HEK293 (cell line): ENCODE data around the gene TBCCD1.

Source experiments
- CTCF ChIA-PET: fragments of 350-600 bp; formaldehyde crosslinking; extraction: SDS; loops from one replicate; lab custom pipeline; 2021; ENCODE audit warnings: antibody characterized with exemption; lab: Yijun Ruan, JAX
- POLR2A ChIA-PET: fragments of 300-600 bp; formaldehyde crosslinking; extraction: SDS; loops from one replicate; lab custom pipeline; 2020; ENCODE audit warnings: antibody characterized with exemption, inconsistent platforms; lab: Yijun Ruan, JAX
- H3K27ac ChIP-seq: fragments of 200-500 bp; sonication (Bioruptor generic); 2 replicates; pipeline ENCODE4 v1.5.1; 2014; ENCODE audit warnings: low read depth, low read length, control low read depth, inconsistent platforms; ENCODE audit errors: extremely low read depth
- H3K36me3 ChIP-seq, 2 experiments: fragments of 200-500 bp in 1 of 2; sonication (Bioruptor generic) in 1 of 2; 1 replicate in 1 of 2; 2 replicates in 1 of 2; pipeline ENCODE4 v1.5.1; 2014 to 2017; ENCODE audit warnings: inconsistent platforms in 2 of 2, low read length in 2 of 2; ENCODE audit not compliant: control insufficient read depth in 2 of 2, insufficient read depth in 1 of 2
- H3K4me1 ChIP-seq: fragments of 200-500 bp; sonication (Bioruptor generic); 2 replicates; pipeline ENCODE4 v1.5.1; 2014; ENCODE audit warnings: mild to moderate bottlenecking, low read length, inconsistent platforms; ENCODE audit not compliant: control insufficient read depth, insufficient read depth
- H3K4me3 ChIP-seq: 2 replicates; pipeline ENCODE4 v1.5.1; 2011; ENCODE audit warnings: low read depth, mild to moderate bottlenecking, control low read depth, low read length, moderate library complexity
- H3K9me3 ChIP-seq: fragments of 200-500 bp; sonication (Bioruptor generic); 2 replicates; pipeline ENCODE4 v1.5.1; 2014; ENCODE audit warnings: low read depth, low read length, inconsistent platforms; ENCODE audit not compliant: control insufficient read depth, insufficient read depth
- EGR2 ChIP-seq: fragments of 450-650 bp; formaldehyde crosslinking; IDR thresholded peaks from 2 replicates; pipeline ENCODE4 v1.5.1; 2016; ENCODE audit warnings: low read depth, missing biosample characterization, missing genetic modification characterization
- GLIS1 ChIP-seq: fragments of 450-650 bp; formaldehyde crosslinking; IDR thresholded peaks from 2 replicates; pipeline ENCODE4 v1.5.1; 2016; ENCODE audit warnings: missing biosample characterization, missing genetic modification characterization
- PBX3 ChIP-seq: sonication (generic); formaldehyde crosslinking; IDR thresholded peaks from 2 replicates; pipeline ENCODE4 v1.8.1; 2022; ENCODE audit warnings: mild to moderate bottlenecking, moderate library complexity, missing genetic modification reagents
- REST ChIP-seq: fragments of 450-650 bp; formaldehyde crosslinking; IDR thresholded peaks from 2 replicates; pipeline ENCODE4 v1.5.1; 2016; ENCODE audit warnings: missing biosample characterization, missing genetic modification characterization
- SCRT1 ChIP-seq: fragments of 450-650 bp; formaldehyde crosslinking; IDR thresholded peaks from 2 replicates; pipeline ENCODE4 v1.5.1; 2016; ENCODE audit warnings: missing biosample characterization, missing genetic modification characterization, borderline replicate concordance
- ZBTB1 ChIP-seq: fragments of 450-650 bp; formaldehyde crosslinking; IDR thresholded peaks from 2 replicates; pipeline ENCODE4 v1.5.1; 2016; ENCODE audit warnings: missing biosample characterization, missing genetic modification characterization
- ZBTB7A ChIP-seq: fragments of 450-650 bp; formaldehyde crosslinking; IDR thresholded peaks from 2 replicates; pipeline ENCODE4 v1.5.1; 2016; ENCODE audit warnings: low read depth, missing biosample characterization, missing genetic modification characterization
- ZFHX2 ChIP-seq: fragments of 450-650 bp; formaldehyde crosslinking; conservative IDR thresholded peaks from 2 replicates; pipeline ENCODE4 v1.5.1; 2016; ENCODE audit warnings: missing biosample characterization, missing genetic modification characterization
- ZFP69B ChIP-seq: fragments of 450-650 bp; formaldehyde crosslinking; IDR thresholded peaks from 2 replicates; pipeline ENCODE4 v1.5.1; 2016; ENCODE audit warnings: missing biosample characterization, missing genetic modification characterization
- ZNF140 ChIP-seq: fragments of 450-650 bp; formaldehyde crosslinking; IDR thresholded peaks from 2 replicates; pipeline ENCODE4 v1.5.1; 2016; ENCODE audit warnings: missing biosample characterization, missing genetic modification characterization
- ZNF221 ChIP-seq: fragments of 450-650 bp; formaldehyde crosslinking; IDR thresholded peaks from 2 replicates; pipeline ENCODE4 v1.5.1; 2017; ENCODE audit warnings: missing biosample characterization, missing genetic modification characterization, borderline replicate concordance
- ZNF335 ChIP-seq: fragments of 450-650 bp; formaldehyde crosslinking; conservative IDR thresholded peaks from 2 replicates; pipeline ENCODE4 v1.5.1; 2016; ENCODE audit warnings: missing biosample characterization, missing genetic modification characterization
- ZNF391 ChIP-seq: fragments of 450-650 bp; formaldehyde crosslinking; IDR thresholded peaks from 2 replicates; pipeline ENCODE4 v1.5.1; 2016; ENCODE audit warnings: low read depth, missing biosample characterization, missing genetic modification characterization, borderline replicate concordance
- ZNF433 ChIP-seq: fragments of 450-650 bp; formaldehyde crosslinking; IDR thresholded peaks from 2 replicates; pipeline ENCODE4 v1.5.1; 2016; ENCODE audit warnings: missing biosample characterization, missing genetic modification characterization, low read depth
- ZNF677 ChIP-seq: fragments of 450-650 bp; IDR thresholded peaks from 2 replicates; pipeline ENCODE4 v1.5.0; 2018; ENCODE audit warnings: missing biosample characterization, mild to moderate bottlenecking, missing genetic modification characterization, moderate library complexity
- ZNF837 ChIP-seq: fragments of 450-650 bp; formaldehyde crosslinking; IDR thresholded peaks from 2 replicates; pipeline ENCODE4 v1.5.1; 2016; ENCODE audit warnings: missing biosample characterization, missing genetic modification characterization
- TF ChIP-seq, protein P1 (sequence below): fragments of 450-650 bp; formaldehyde crosslinking; IDR thresholded peaks from 2 replicates; pipeline ENCODE4 v1.5.1; 2016; ENCODE audit warnings: missing biosample characterization, missing genetic modification characterization

The TBCCD1 gene

GRCh38 chr3:186513386-186513785, 53.8 kb downstream of the TBCCD1 start:
- Histone ChIP-seq H3K36me3 (no peaks in the 10 kb centered on the region), H3K4me3 (no peak overlapping the region), H3K9me3 (no peaks in the 10 kb centered on the region), H3K27ac (no peak overlapping the region), H3K4me1 (no peaks in the 10 kb centered on the region)
- no peak for TF ChIP-seq ZBTB7A (tag by site-specific recombination)
- no peak for TF ChIP-seq ZNF677 (tag by site-specific recombination)
- TF ChIP-seq ZNF221 (tag by site-specific recombination), result no peak
- TF ChIP-seq, protein P1, sequence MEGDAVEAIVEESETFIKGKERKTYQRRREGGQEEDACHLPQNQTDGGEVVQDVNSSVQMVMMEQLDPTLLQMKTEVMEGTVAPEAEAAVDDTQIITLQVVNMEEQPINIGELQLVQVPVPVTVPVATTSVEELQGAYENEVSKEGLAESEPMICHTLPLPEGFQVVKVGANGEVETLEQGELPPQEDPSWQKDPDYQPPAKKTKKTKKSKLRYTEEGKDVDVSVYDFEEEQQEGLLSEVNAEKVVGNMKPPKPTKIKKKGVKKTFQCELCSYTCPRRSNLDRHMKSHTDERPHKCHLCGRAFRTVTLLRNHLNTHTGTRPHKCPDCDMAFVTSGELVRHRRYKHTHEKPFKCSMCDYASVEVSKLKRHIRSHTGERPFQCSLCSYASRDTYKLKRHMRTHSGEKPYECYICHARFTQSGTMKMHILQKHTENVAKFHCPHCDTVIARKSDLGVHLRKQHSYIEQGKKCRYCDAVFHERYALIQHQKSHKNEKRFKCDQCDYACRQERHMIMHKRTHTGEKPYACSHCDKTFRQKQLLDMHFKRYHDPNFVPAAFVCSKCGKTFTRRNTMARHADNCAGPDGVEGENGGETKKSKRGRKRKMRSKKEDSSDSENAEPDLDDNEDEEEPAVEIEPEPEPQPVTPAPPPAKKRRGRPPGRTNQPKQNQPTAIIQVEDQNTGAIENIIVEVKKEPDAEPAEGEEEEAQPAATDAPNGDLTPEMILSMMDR (tag by site-specific recombination), result no peak
- TF ChIP-seq ZNF335 (tag by site-specific recombination), result no peak
- TF ChIP-seq ZFP69B (tag by site-specific recombination), result no peak
- no peak for TF ChIP-seq ZNF837
- no peak for TF ChIP-seq ZNF433
- TF ChIP-seq ZNF391, result no peak
- TF ChIP-seq GLIS1, result no peak
- no peak for TF ChIP-seq ZNF140
- ChIA-PET CTCF (interaction anchor here (0.7 kb wide), 1 partner anchor 22 kb away, joined by 3 read pairs; no protein-coding TSS in a partner anchor), POLR2A (no interaction called here)

- ChIA-PET POLR2A (no interaction called here), CTCF (interaction anchor here (0.7 kb wide), 1 partner anchor 22 kb away, joined by 3 read pairs; no protein-coding TSS in a partner anchor)
- Histone ChIP-seq H3K36me3 (no peaks in the 10 kb centered on the region), H3K4me1 (no peaks in the 10 kb centered on the region), H3K27ac (no peak overlapping the region), H3K9me3 (no peaks in the 10 kb centered on the region), H3K4me3 (no peak overlapping the region)
- no peak for TF ChIP-seq PBX3 (CRISPR knock-in tag)
- TF ChIP-seq REST, result no peak
- TF ChIP-seq SCRT1, result no peak
- TF ChIP-seq EGR2 (tag by site-specific recombination), result peak; percentile 98
- no peak for TF ChIP-seq ZBTB1
- TF ChIP-seq ZFHX2 (tag by site-specific recombination), result peak; percentile 98
Measured at GRCh38 chr3:186512570-186513302, 54.4 kb downstream of the TBCCD1 start.
